CD4-positive, alpha-beta memory T cell (primary cell): Measurements from ENCODE around the gene LRRC36. TPM values are rescaled to one million over a fixed set of nuclear protein-coding genes. Genes with fewer than 3 reads are reported as not detected.

Source experiments
- CTCF ChIA-PET: fragments of 350-600 bp; sonication (Branson Sonifier 250); formaldehyde crosslinking; loops from one replicate; lab custom pipeline; 2021; ENCODE audit warnings: inconsistent platforms; ENCODE audit not compliant: partially characterized antibody; lab: Charles Lee
- POLR2A ChIA-PET: fragments of 350-600 bp; sonication (Branson Sonifier 250); formaldehyde crosslinking; loops from one replicate; lab custom pipeline; 2021; ENCODE audit not compliant: partially characterized antibody; lab: Charles Lee
- DNase-seq, 5 donors: peaks; one replicate each; pipeline versions ENCODE4 v3.0.0 to v3.0.0-alpha.2; 2020 to 2022; ENCODE audit warnings: mixed read lengths in 1 of 5
- H3K27ac ChIP-seq: one replicate; pipeline ENCODE4 v1.7.0; 2013; ENCODE audit warnings: low read depth, low read length
- H3K27me3 ChIP-seq: 2 replicates; pipeline ENCODE4 v1.7.0; 2013; ENCODE audit warnings: mild to moderate bottlenecking, low read length, moderate library complexity; ENCODE audit not compliant: insufficient read depth
- H3K36me3 ChIP-seq: 2 replicates; pipeline ENCODE4 v1.7.0; 2013; ENCODE audit warnings: mild to moderate bottlenecking, low read length, moderate library complexity; ENCODE audit not compliant: insufficient read depth
- H3K4me1 ChIP-seq: 2 replicates; pipeline ENCODE4 v1.7.0; 2013; ENCODE audit warnings: mild to moderate bottlenecking, low read length, moderate library complexity; ENCODE audit not compliant: insufficient read depth
- H3K4me3 ChIP-seq, 2 donors: one replicate each; pipeline ENCODE4 v1.7.0; 2013; ENCODE audit warnings: low read length in 2 of 2, mild to moderate bottlenecking in 1 of 2
- H3K9me3 ChIP-seq, 2 donors: one replicate each; pipeline ENCODE4 v1.7.0; 2013; ENCODE audit warnings: low read length in 2 of 2, control low read depth in 1 of 2; ENCODE audit not compliant: control insufficient read depth in 1 of 2
- H3K27ac Mint-ChIP-seq, 7 donors: one replicate each; pipeline ENCODE4 v1.8.0; 2020 to 2021; ENCODE audit warnings: mixed read lengths in 7 of 7, mild to moderate bottlenecking in 6 of 7, inconsistent platforms in 3 of 7, moderate library complexity in 3 of 7
- H3K27me3 Mint-ChIP-seq, 2 donors: one replicate each; pipeline ENCODE4 v1.8.0; 2020 to 2021; ENCODE audit warnings: mixed read lengths in 2 of 2
- H3K36me3 Mint-ChIP-seq, 2 donors: one replicate each; pipeline ENCODE4 v1.8.0; 2020 to 2021; ENCODE audit warnings: mixed read lengths in 2 of 2, inconsistent platforms in 1 of 2, mild to moderate bottlenecking in 1 of 2
- H3K4me1 Mint-ChIP-seq, 4 donors: one replicate each; pipeline ENCODE4 v1.8.0; 2020 to 2021; ENCODE audit warnings: mixed read lengths in 4 of 4, mild to moderate bottlenecking in 1 of 4
- H3K4me3 Mint-ChIP-seq, 8 donors: one replicate each; pipeline ENCODE4 v1.8.0; 2020 to 2021; ENCODE audit warnings: mixed read lengths in 8 of 8, mild to moderate bottlenecking in 7 of 8, moderate library complexity in 6 of 8, inconsistent platforms in 3 of 8
- H3K9me3 Mint-ChIP-seq, 8 donors: one replicate each; pipeline ENCODE4 v1.8.0; 2020 to 2021; ENCODE audit warnings: mixed read lengths in 8 of 8, mild to moderate bottlenecking in 5 of 8, inconsistent platforms in 3 of 8, moderate library complexity in 1 of 8
- intact Hi-C: fragments of 100-400 bp; cut with micrococcal nuclease; formaldehyde crosslinking; loops from one replicate; pipeline ENCODE4 v1.15.1; 2023
- polyA plus RNA-seq, 2 donors: library from polyadenylated mRNA; unstranded; fragments of 300-500 nt; fragmentation: Illumina TruSeq; gene quantifications; one replicate each; pipeline ENCODE4 v1.2.3, GENCODE V29; 2021
- total RNA-seq, 2 experiments: library from RNA; stranded (reverse); gene quantifications; one replicate each; pipeline ENCODE4 v1.2.3, GENCODE V29; 2021

The LRRC36 gene
- total and polyA plus RNA-seq, 4 experiments from 2014 or later = not detected

DNA sequence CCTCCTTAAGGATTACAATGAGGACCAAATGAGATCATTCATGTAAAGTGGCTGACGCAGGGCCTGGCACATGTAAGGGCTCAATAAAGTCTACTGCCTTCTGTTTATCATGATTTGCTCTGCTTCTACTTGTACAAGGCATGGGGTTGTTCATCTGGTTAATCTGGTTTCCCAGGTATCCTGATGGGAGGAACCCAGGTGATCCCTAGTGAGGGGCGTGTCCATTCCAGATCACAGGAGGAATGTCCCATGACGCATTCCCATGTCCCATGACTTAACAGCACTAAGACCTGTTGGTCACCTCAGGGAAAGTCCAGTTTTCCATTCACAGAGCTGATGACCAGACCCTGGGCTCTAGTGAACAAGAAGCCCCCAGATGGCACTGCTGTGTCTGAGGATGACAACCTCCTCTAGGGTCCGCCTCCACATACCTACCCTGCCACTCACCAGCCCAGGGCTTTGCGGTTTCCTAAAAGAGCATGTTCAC, 78.2 kb downstream of the LRRC36 start:
- H3K9me3 Mint-ChIP-seq = no peaks in the 10 kb centered on the region
- ChIA-PET POLR2A (no interaction called here), CTCF (no interaction called here)
- H3K27me3 ChIP-seq = no peaks in the 10 kb centered on the region
- H3K27ac ChIP-seq = no peak overlapping the region
- intact Hi-C loops = no loop called here
- no peaks in the 10 kb centered on the region for H3K9me3 ChIP-seq
- no peak overlapping the region for H3K27ac Mint-ChIP-seq
- H3K4me1 ChIP-seq = no peaks in the 10 kb centered on the region
- no peak for DNase-seq
- no peaks in the 10 kb centered on the region for H3K4me1 Mint-ChIP-seq
- H3K36me3 ChIP-seq = no peaks in the 10 kb centered on the region
- H3K27me3 Mint-ChIP-seq = peaks cover 1 to 14% of the 10 kb centered on the region in 2 donors
- no peak overlapping the region for H3K4me3 ChIP-seq
- no peak overlapping the region for H3K4me3 Mint-ChIP-seq
- H3K36me3 Mint-ChIP-seq = no peaks in the 10 kb centered on the region

DNA sequence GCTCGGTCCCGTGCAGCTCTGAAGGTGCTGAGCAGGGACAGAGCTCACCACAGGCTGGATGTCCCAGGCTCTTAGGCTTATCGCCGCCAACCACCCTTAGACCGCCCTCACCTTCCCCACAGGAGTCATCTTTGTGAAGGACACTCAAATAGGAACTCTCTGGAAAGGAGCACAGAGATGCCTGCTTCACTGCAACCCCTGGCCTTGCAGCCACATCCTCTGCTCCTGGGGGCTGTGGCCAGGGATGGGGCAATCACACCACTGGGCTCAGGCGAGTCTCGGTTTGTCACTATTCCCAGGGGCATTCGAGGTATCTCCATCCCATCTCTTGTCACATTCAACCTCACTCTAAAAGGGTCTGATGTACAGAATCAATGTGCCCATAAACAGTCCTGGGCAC, 78.7 kb downstream of the LRRC36 start:
- Mint-ChIP-seq H3K4me1 (no peaks in the 10 kb centered on the region), H3K27me3 (peaks cover 1 to 14% of the 10 kb centered on the region in 2 donors), H3K4me3 (no peak overlapping the region), H3K9me3 (no peaks in the 10 kb centered on the region), H3K27ac (no peak overlapping the region), H3K36me3 (no peaks in the 10 kb centered on the region)
- ChIA-PET CTCF (no interaction called here), POLR2A (no interaction called here)
- H3K27ac ChIP-seq = no peak overlapping the region
- no peak overlapping the region for H3K4me3 ChIP-seq
- H3K4me1 ChIP-seq = no peaks in the 10 kb centered on the region
- H3K36me3 ChIP-seq = no peaks in the 10 kb centered on the region
- intact Hi-C loops = no loop called here
- no peaks in the 10 kb centered on the region for H3K27me3 ChIP-seq
- no peak for DNase-seq
- no peaks in the 10 kb centered on the region for H3K9me3 ChIP-seq

DNA sequence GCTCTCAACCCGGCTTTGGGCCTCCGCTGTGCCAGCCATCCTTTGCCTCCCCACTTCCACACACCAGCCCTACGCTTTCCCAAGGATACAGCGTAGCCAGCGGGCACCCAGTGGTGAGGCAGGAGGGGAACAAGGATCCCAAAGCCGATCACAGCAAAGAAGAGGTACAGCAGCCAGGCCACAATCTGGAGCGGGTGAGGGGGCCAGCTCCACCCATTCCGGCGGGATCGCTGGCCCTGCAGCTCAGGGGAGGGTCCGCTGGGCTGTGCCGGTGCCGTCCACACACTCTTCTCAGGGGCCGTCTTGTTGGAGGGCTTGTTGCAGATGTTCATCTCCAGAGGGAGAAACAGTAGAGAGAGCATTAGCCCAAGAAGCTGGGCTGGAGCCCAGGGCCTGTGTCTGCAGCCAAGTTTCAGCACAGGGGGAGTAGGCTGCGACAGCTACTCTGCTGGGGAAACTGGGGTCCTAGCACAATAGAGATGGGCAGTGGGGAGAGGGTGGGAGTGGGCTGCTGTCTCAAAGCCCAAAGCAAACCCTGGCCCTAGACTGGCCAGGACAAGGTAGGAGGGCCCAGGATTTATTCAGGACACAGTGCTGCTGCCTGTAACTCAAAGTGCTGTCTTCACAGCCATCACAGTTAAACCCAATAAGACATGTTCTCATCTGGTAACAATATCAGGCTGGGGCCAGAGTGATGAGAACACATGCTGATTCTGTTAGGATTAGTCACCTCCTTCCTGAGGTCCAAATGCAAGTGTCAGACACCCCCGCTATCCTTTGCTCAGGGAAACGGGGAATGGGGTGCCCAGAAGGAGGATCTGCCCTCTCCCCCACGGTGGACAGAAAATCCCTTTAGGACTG, 79.7 kb downstream of the LRRC36 start:
- no peaks in the 10 kb centered on the region for H3K36me3 ChIP-seq
- H3K27me3 ChIP-seq = no peaks in the 10 kb centered on the region
- peak overlapping the region in 1 of 7 donors; percentile 10 for H3K27ac Mint-ChIP-seq
- POLR2A ChIA-PET = no interaction called here
- H3K27me3 Mint-ChIP-seq = peaks cover 4 to 17% of the 10 kb centered on the region in 2 donors
- H3K9me3 Mint-ChIP-seq = no peaks in the 10 kb centered on the region
- H3K36me3 Mint-ChIP-seq = no peaks in the 10 kb centered on the region
- no peaks in the 10 kb centered on the region for H3K4me1 ChIP-seq
- H3K4me3 Mint-ChIP-seq = no peak overlapping the region
- CTCF ChIA-PET = no interaction called here
- no peak overlapping the region for H3K27ac ChIP-seq
- no peaks in the 10 kb centered on the region for H3K4me1 Mint-ChIP-seq
- intact Hi-C loops = no loop called here
- no peak for DNase-seq
- H3K9me3 ChIP-seq = no peaks in the 10 kb centered on the region
- H3K4me3 ChIP-seq = no peak overlapping the region

DNA sequence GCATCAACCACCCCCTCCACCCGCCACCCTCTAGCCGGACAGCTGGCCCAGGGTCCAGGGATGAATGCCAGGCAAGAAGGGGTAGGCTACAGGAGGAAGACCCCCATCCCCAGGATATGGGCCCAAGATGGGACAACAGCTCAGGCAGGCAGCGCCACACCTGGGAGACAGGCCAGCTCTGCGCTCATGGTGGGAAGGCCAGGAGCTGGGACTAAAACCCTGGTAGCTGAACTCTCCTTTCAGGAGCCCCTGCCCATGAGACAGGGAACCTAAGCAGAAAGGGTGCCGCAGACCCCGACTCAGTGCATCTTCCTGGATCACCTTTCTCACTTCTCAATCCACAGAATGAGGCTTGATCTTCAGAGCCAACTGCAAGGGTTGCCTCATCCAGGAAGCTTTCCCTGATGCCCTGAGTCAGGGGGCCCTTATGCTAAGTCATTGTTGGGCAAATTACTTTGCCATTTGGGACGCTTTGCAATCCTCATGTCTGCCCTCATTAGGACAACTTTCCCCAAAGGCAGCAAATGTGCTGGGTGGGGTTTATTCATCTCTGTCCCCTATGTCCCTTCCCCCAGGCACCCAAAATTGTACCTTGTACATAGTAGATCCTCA, 80.7 kb downstream of the LRRC36 start:
- no peaks in the 10 kb centered on the region for H3K9me3 ChIP-seq
- no peak overlapping the region for H3K27ac ChIP-seq
- Mint-ChIP-seq H3K4me1 (no peaks in the 10 kb centered on the region), H3K27me3 (peaks cover 4 to 18% of the 10 kb centered on the region in 2 donors), H3K9me3 (no peaks in the 10 kb centered on the region), H3K36me3 (no peaks in the 10 kb centered on the region), H3K27ac (no peak overlapping the region), H3K4me3 (no peak overlapping the region)
- intact Hi-C loops = no loop called here
- no peaks in the 10 kb centered on the region for H3K36me3 ChIP-seq
- no peak for DNase-seq
- H3K4me3 ChIP-seq = no peak overlapping the region
- no peaks in the 10 kb centered on the region for H3K27me3 ChIP-seq
- ChIA-PET CTCF (interaction anchor here (1.6 kb wide), 1 partner anchor 8 kb away, joined by 6 read pairs; no protein-coding TSS in a partner anchor), POLR2A (no interaction called here)
- H3K4me1 ChIP-seq = no peaks in the 10 kb centered on the region

DNA sequence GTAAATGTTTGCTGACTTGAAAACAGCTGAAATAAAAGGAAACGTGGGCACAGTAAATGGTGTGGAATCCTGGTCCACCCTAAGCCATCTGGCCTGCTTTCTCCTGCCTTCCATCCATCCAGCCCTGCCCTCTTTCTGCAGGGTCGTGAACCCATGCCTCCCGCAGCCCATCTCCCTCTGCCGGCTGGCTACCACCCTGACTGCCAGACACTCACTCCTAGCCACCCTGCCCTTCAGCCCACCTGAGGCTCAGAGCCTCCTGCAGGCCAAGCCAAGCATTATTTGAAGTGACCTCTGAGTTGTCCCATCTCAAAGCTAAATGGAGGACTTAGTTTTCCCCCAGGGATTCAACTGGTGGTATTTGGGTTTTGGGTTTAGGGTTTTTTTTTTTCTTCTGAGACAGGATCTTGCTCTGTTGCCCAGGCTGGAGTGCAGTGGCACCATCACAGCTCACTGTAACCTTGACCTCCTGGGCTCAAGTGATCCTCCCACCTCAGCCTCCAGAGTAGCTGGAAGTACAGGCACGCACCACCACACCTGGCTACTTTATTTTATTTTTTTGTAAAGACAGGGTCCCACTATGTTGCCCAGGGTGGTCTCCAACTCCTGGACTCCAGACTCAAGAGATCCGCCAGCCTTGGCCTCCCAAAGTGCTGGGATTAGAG, 81.3 kb downstream of the LRRC36 start:
- Mint-ChIP-seq H3K27me3 (peaks cover 4 to 14% of the 10 kb centered on the region in 2 donors), H3K4me1 (no peaks in the 10 kb centered on the region), H3K27ac (no peak overlapping the region), H3K4me3 (no peak overlapping the region), H3K9me3 (no peaks in the 10 kb centered on the region), H3K36me3 (no peaks in the 10 kb centered on the region)
- H3K27me3 ChIP-seq = no peaks in the 10 kb centered on the region
- no peaks in the 10 kb centered on the region for H3K9me3 ChIP-seq
- no peak for DNase-seq
- no peak overlapping the region for H3K27ac ChIP-seq
- H3K4me1 ChIP-seq = no peaks in the 10 kb centered on the region
- CTCF ChIA-PET = interaction anchor here (1.6 kb wide), 1 partner anchor 9 kb away, joined by 6 read pairs; no protein-coding TSS in a partner anchor
- intact Hi-C loops = no loop called here
- POLR2A ChIA-PET = no interaction called here
- no peaks in the 10 kb centered on the region for H3K36me3 ChIP-seq
- no peak overlapping the region for H3K4me3 ChIP-seq

DNA sequence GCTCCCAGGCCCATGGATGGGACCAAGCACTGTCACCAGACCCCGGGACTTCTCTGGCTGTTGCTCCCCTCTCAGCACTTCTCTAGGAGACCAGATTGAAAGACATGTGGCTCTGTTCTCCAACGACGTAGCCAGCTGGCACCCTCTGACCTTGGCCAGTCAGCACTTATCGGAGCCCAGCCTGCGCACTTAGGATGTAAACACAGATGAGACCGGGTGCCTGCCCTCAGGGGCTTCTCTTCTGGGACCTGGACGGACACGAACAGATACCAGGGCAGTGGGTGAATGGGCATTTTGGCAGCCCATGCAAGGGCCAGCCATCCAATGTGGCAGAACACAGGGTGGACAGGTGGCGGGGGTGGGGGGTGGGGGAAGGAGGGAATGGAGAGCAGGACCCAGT, 83.0 kb downstream of the LRRC36 start:
- no peak overlapping the region for H3K4me3 ChIP-seq
- Mint-ChIP-seq H3K36me3 (no peaks in the 10 kb centered on the region), H3K27me3 (peaks cover 6 to 20% of the 10 kb centered on the region in 2 donors), H3K9me3 (no peaks in the 10 kb centered on the region), H3K27ac (no peak overlapping the region), H3K4me1 (peaks cover 0 to 2% (median 0%) of the 10 kb centered on the region in 4 donors), H3K4me3 (no peak overlapping the region)
- H3K27ac ChIP-seq = no peak overlapping the region
- POLR2A ChIA-PET = no interaction called here
- no peaks in the 10 kb centered on the region for H3K4me1 ChIP-seq
- no peak for DNase-seq
- H3K27me3 ChIP-seq = no peaks in the 10 kb centered on the region
- CTCF ChIA-PET = no interaction called here
- no peaks in the 10 kb centered on the region for H3K9me3 ChIP-seq
- intact Hi-C loops = no loop called here
- no peaks in the 10 kb centered on the region for H3K36me3 ChIP-seq

DNA sequence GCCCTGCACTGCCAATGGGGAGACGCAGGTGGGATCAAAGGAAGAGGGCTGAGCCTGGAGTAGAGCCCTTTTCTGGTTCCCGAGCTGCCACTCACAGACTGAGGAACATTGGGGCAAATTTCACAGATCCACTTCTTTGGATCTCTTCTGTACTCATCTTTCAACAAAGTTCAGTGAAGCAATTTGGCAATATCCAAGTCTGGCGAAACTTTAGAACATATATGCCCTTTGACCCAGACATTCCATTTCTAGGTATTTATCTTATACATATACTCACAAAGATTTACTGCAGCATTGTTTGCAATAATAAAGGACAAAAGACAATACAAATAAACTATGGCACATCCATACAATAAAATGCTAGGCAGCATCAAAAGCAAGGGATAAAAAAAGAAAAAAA, 84.7 kb downstream of the LRRC36 start:
- Mint-ChIP-seq H3K4me1 (peaks cover 1 to 6% (median 4%) of the 10 kb centered on the region in 4 donors), H3K27ac (no peak overlapping the region), H3K36me3 (no peaks in the 10 kb centered on the region), H3K4me3 (no peak overlapping the region), H3K27me3 (peaks cover 9 to 22% of the 10 kb centered on the region in 2 donors), H3K9me3 (no peaks in the 10 kb centered on the region)
- DNase-seq = no peak
- Histone ChIP-seq H3K9me3 (no peaks in the 10 kb centered on the region), H3K27me3 (no peaks in the 10 kb centered on the region), H3K36me3 (no peaks in the 10 kb centered on the region), H3K4me1 (peaks cover 6% of the 10 kb centered on the region), H3K27ac (no peak overlapping the region), H3K4me3 (no peak overlapping the region)
- ChIA-PET CTCF (no interaction called here), POLR2A (no interaction called here)
- intact Hi-C loops = no loop called here
